Activated CD4-positive, CD25-positive, alpha-beta regulatory T cell treated with anti-CD3 and anti-CD28 coated beads, Interleukin-2, amount 50 U/mL, for 72 hours (primary cell): ENCODE data around the gene TMEM179.

Experiments used
- DNase-seq: peaks from one replicate; pipeline ENCODE4 v3.0.0; 2021

Gene TMEM179

DNA sequence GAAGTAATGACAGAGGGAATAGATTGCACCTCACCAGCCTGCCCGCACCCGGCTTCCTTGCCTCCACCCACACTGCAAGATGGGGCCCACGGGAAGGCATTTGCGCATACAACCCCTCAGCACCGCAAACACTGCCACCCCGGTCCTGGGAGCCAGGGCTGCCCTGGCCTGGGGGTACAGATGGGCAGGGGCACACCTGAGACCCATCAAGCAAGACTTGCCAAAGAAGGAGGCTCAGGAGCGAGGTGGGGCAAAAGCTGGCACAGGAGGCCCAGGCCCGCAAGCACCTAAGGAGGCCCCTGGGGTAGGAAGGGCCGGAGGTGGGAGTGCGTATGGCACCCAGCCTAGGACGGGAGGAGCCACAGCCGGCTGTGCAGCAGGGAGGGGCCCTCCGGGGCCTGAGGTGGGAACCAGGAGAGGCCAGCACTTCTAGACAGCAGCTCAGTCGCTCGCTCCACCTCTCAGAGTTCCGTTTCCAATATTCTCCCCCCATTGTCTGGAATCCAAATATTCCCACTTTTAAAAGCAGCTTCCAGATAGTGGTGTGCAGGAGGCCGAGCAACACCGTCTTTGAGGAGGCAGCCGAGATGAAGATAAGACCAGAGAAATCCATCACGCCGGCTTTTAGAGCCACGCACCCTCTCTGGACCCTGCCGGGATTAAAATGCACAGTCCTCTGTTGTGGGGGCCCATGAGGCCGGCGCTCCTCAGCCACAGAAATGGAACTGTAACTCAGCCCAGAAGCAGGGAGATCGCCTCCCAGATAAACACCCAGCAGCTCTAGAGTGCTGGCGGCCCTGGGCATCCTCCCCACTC lies 37.2 kb downstream of the TMEM179 start:
- DNase-seq = no peak

DNA sequence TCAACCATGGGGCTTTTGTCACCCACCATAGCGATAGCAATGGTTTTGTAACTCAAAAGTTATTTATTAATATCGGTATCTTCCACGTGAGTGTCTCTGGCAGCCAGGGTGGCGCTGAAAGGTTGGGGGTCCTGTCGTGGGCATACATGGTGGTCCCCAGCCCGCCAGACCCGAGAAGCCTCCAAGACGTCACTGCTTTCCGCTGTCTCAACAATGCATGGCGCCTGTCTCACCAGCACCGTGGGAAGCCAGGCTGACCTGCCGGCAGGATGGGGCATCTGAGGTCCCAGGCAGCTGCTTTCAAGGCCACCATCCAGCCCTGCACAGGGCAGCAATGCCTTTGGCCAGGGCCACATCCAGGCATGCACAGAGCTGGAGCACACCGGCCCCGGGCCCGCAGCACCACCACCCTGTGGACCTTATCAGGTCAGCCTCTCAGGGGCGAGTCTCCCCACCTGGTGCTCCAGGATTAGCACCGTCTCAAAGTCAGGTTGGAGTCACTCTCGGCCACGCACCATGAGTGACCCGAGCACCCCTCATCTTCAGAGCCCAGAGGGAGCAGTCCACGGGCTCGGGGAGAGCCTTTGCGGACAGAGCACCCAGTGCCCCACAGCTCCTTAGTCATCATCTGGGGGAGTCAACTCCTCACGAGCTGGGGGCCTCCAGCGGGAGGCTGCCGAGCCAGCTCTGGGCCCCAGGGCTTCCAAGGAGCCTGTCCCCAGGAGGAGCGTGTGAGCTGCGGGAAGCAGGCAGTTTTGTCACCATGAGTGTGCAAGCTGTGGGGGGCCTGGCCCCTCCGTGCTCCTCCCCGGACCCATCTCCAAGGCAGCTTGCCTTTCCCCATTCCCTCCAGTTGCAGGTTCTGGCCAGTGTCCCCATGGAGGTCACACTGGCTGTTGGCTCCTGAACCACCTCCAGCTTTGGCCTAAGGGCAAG lies 39.6 kb downstream of the TMEM179 start:
- no peak for DNase-seq

DNA sequence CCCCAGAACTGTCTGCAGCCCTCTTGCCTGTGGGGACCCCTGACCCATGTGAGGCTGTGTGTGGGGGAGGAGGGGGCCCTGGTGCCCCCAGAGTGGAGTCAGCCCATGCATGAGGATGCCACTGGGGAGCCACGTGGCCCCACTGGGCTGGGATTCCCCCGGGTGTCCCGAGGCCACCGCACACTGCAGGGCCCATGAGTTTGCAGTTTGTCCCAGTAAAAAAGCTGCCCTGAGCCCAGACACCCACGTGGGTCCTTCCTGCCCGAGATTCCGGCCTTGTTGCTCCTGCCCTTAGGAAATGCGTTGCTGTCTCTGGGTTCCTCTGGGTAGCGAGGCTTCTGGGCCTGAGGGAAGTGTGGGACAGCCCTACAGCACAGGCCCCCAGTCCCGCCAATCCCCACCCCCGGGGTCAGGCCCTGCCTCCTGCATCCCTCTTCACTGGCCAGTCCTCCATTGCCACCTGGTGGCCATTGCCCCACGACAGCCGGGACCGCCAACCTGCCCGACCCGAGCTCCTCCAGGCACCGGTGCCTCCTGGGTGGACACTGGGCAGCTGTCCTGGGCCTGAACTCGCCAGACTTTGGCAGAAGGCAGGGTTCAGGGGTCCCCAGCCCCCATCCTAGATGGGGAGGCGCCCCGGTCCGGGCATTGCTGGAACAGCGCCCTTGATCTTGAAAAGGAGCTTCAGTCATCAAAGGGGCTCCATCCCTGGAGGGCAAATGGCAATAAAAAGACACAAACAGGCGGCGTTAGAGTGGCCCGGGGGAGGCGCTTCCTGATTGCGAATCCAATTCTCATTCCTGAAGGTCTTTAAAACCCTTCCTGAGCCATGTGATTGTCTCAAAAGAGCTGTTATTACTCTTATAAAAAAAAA lies 40.6 kb downstream of the TMEM179 start:
- DNase-seq = peak; percentile 67

DNA sequence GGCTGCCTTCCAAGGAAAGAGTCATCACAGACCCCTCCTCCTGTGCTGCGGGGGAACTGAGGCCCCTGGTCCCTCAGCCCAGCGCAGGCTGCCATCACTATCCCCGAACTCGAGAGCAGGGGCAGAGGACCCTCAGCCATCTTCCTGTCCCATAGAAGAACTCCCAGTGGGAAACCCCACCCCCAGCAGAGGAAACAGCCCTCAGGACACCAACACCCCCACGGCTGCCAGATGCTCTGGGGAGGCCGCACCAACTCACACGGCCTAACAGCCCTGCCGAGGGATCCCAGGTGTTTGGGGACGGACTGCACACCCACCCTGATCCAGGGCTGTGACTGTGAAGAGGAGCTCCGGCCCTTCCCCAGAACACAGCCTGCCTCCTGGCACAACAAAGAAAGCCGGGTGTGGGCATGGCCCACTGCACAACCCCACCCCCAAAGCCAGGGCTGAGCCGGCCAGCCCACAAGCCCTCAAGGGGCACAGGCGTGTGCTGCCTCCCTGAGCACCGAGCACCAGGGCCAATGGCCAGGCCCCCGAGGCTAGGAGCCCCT lies 41.3 kb downstream of the TMEM179 start:
- no peak for DNase-seq

DNA sequence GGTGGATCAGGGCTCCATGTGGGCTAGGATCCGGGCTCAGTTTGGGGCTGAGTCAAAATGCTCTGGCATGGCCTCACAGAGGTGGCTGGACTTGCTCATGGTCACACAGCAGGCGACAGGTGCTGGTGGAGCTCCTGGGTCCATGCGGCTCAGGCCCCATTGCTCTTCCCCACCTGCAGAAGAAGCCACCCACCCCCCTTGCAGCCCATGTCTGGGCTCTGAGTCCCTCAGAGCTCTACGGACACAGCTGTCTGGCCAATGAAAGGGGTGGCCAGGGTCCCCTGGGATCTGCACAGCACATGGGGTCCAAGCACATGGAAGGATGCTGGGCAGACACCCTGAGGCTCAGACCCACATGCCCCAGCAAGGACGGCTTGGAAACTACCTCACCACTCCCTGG lies 42.0 kb downstream of the TMEM179 start:
- no peak for DNase-seq

DNA sequence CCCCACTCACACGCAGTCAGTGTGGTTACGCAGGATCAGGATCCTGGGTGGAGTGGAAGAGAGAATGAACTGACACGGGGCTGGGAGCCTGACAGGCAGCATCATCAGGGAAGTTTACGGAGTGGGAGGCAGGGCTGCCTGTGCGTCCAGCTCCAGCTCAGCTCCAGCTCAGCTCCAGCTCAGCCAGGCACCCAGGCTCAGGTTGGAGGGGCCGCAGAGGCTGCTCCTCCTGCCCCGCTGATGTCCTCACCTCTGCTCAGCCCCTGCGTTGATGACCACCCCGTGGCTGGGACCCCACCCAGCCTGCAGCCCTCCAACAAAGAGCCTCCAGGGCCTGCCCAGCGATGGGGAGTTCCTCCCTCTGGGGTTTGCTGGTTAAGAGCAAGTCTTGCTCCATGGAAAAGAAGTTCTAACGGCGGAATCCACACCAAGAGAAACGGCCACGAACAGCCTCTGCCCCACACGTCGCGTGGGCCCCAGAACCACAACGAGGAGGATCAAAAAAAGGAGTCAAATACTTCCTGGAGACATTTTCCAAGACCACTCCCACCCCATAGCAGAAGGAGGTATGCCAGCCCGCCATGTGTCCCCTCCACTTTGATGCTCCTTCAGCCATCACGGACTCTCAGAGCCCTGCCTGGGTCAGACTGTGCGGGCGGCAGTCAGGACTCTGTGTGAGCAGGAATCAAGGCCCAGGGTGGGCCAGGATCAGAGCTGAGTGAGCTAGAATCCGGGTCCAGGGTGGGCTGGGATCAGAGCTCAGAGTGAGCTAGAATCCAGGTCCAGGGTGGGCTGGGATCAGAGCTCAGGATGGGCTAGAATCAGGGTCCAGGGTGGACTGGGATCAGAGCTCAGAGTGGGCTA lies 42.7 kb downstream of the TMEM179 start:
- DNase-seq = no peak

DNA sequence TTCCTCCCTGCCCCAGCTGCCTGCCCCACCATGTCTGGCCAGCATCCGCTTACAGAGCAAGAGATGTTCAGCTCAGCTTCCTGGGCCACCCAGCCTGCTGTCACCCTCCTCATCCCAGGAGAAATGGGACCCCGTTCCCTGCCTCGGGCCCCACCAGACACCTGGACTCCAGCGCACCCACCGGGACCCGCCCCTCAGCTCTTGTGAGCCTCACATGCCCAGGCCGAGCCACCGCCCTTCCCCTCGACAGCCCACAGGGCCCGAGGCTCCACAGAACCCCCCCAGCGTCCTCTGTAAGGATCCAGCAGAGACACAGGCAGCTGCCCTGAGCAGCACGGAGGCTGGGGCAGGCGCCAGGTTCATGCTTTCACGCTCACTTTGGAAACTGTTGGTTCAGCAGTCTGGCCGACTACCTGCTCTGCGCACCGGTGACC lies 43.4 kb downstream of the TMEM179 start:
- DNase-seq = no peak

DNA sequence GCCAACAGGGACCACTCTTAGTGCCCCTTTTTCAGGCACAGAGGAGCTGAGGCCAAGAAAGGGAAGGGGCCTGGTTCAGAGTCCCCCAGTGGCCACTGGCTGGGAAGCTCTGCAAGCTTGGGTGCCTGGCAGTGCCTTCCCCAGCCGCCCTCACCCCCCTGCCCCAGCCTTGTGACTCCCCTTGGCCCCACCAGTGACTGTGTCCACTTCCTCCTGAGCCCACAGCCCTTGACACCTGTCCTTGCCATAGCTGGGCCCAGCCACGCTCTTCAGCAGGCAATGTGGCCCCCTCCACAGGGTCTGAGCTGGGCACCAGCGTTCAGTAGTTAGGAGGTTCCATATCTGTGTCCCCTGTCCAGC lies 44.0 kb downstream of the TMEM179 start:
- no peak for DNase-seq

DNA sequence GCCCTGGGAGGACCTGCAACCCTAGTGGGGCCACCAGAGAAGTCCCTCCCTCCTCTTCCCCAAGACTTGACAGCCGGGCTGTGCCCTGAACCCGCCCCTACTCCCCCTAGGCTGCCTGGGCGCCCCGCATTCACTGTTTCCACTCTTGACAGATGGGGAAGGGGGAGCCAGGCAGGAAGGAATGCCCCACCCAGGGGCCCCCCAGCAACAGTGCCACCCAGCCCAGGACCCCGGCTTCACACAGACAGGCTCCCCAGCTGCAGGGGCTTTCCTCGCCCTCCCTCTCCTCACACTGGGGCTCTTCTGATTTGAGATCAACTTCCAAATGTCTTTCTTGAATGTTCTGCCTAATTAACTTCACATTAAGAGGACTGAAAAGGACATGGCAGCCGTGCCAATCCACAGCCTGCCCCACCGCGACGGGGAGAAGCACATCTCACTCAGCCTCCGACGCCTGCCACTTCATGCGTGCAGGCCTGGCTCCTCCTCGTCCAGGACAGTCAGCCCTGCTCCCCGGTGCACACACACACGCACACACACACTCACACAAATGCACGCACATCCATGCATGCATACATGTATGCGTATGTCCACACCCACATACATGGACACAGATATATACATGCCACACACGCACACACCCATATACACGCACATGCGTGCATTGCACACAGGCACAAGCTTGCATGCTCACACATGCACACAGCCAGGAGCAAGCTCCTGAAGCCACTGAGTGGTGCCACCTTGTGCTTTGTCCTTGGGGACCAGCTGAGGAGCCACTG lies 44.6 kb downstream of the TMEM179 start:
- DNase-seq = no peak

DNA sequence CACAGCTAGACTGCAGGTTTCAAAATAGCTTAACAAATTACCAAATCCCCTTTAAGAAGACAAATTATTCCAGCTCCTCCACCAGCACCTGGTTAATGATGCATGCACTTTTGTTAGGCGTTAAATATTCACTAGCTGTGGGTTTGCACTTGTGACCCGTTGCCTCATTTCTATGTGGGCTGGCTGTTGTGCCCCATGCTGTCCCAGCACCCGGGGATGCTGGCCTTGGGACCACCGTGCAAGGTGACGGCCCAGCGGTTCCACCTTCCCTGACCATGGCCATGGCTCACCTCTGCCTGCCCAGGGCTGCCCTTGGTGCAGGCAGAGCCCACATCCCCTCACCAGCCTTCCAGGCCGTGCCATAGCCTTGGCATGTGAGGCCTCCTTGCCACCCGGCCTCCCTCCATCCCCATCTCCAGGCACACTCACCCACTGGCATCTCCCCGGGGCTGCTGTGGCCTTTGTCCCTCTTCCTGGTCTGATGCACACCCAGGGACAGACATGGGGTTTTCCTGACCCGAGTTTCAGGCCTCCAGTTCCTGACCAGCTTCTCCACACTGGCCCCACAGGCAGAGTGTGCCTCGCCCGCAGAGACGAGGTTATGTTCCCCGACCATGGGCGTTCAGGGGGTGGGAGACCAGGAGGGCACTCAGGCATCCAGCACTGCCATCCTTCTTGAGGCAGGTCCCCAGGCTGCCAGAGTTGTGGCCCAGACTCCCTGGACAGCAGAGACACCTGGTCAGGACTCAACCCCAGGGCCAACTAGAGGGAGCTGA lies 45.4 kb downstream of the TMEM179 start:
- DNase-seq = no peak

DNA sequence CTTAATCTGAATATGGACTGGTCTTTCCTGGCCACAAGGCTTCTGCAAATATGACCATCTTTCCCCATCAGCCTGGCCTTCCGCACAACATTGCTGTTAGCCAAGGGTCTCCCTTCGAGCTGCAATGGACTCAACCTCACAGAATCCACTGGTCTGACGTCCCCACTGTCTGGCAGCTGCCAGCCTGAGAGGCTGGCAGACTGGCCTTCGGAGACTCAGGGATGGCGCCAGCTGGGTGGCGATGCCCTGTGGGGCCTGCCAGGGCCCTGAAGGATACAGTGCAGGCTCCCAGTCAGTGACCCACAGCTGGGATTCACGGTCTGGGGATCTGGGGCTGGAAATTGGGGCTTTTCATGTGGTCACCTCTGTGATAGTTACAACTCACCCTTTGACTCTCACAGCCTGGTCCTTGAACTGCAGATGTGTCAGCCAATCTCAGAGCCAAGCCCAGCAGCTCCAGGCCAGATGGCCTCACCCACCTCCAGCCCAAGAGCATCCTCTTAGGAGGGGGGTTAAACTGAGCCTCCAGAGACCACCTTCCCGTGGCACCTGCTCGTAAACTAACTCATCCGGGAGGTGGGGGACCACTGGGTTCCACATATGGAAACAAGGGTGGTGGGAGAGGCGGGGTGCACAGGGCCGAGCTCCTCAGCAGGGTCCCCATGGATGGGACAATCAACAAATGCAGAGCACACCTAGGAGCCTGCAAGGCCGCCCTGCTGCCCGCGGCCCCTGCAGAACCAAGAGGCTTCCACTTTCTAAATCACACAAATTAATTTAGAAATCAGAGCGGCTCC lies 46.1 kb downstream of the TMEM179 start:
- DNase-seq = no peak

DNA sequence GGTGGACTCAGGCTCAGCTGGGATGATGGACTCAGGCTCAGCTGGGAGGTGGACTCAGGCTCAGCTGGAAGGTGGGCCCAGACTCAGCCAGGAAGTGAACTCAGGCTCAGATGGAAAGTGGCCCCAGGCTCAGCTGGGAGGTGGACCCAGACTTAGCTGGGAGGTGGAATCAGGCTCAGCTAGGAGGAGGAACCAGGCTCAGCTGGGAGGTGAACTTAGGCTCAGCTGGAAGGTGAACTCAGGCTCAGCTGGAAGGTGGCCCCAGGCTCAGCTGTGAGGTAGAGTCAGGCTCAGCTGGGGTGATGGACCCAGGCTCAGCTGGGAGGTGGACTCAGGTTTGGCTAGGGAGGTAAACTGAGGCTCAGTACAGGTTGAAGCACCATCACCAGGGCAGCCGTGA lies 46.8 kb downstream of the TMEM179 start:
- DNase-seq = no peak

DNA sequence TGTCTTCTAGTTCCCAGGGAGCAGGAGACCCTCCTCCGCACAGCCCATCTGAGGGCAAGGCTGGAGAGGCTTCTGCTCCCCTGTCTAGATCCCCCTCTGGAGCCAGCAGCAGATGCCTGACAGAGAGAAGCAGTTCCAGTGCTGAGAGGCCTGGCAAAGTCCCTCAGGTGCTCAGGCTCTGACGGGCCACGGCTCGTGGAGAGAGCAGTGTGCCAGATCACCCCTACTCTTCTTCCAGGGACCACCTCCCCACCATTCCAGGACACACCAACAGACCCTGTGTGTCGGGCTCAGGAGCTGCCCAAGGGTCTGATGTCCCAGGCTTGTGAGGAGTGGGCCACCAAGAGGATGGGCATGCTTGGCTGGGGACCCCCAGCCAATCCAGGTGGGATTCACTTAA lies 47.5 kb downstream of the TMEM179 start:
- DNase-seq = no peak

DNA sequence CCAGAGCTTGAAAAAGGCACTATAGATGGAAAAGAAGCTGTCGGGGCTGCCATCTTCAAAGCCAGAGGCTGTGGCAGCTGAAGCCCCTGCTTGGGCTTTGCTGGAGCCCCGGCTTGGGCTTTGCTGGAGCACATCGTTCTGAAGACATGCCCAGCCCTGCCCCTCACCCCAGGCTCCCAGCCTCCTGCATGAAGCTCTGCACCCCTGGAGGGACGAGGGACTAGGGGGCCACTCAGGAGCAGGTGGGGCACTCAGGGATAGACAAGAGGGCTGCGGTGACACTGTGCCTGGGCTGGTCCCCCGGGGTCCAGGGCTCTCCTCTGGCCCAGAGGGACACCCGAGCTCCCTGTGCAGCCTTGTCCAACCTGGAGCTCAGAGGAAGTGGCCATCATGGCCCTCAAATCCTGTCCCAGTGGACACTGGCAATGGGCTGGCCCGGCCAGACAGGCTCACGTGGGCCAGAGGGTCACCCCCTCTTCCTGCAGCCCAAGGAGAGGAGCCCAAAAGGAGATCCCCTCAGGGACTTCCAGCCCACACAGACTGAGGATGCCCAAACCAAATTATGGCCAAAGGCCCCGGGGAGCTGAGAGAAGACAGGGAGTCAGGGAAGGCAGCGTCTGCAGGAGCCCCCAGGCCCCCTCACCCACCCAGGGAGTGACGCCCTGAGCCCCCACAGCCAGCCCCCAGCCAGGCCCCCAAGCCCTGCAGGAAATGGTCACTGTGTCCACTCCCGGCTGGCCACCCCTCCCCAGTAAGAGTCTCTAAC lies 48.1 kb downstream of the TMEM179 start:
- DNase-seq = no peak

DNA sequence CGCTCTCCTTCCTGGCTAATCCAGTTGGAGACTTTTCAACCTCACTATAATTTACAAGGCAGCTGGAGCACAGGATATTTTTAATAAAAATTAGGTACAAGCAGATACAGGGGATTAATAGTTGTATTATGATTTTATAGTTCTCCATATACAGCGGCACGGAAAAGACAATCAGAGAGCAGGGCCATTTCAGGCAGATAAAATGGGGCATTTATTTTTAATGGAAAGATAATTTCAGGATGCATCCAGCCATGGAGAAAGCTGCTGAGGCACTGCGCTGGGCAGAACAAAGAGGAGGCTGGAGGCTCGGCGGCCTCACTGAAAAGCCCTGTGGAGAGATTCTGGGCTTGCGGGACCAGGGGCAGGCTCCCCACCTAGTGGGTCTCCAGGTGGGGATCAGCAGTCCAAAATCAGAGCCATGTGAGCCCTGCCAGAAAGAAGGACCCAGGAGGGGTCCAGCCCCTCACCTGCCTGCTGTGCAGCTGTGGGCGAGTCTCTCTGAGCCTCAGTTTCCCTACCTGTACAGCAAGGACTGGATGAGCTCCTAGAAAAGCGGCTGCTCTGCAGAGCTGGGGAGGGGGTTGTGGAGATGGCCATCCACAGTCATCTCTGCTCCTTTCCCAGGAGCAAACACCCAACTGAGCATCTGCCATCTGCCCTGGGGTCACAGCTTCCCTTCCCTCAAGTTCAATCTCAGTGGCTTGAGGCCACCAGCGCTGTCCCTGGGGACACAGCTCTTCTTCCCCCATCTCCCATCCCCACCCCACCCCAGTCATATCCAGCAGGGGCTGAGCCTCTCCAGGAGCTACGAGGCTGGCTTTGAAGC lies 48.9 kb downstream of the TMEM179 start:
- no peak for DNase-seq

DNA sequence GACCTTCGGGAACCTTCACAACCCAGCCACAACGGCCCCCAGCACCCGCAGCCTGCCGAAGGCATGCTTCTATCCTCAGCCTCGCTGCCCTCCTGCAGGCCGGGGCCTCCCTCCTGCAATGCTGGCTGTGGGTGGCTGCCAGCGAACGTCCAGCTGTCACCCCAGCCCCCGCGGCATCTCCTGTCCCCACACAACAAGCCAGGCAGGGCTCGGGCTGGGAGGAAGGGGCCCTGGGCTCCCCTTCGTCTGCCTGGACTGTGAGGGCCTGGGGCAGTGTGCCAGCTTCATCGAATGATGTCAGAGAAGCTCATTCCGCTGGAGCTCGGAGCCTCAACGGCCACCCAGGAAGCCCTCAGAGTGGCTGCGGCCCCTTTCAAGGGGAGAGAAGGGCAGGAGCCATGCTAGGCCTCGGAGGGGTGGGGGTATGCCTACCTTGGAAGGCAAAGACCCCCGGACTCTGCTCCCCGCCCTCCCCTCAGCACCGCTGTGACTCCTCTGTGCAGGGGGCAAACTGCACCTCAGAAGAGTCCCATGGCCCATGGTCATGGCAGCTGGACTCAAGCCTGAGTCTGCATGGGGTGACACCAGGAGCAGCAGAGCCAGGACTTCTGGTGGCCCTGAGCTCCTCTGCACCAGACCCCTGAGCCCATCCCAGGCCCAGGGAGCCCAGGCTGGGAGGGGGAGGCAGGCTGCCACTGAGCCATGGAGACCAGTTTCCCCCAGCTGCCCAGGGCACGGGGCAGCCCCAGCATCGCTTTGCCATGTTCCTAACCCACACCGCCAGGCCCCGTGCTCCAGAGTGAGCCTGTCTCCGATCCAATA lies 49.8 kb downstream of the TMEM179 start:
- DNase-seq = no peak
